Measurements from ENCODE around the gene SIGLECL1.

DNA sequence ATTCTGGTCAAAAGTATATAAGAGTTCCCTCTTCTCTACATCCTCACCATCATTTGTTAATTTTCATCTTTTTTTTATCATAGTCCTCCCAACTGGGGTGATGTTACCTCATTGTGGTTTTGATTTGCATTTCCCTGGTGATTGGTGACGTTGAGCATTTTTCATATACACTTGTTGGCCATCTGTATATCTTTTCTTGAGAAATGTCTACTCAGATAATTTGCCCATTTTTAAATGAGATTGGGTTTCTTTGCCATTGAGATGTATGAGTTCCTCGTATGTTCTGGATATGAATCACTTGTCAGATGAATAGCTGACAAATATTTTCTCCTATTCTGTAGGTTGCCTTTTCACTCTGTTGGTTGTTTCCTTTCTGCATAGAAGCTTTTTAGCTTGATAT is 23.6 kb upstream of the SIGLECL1 start:
- no peak for TF ChIP-seq SMC3 (conservative IDR thresholded peaks at IDR 0.05; ENCODE audit: poor library complexity)
- TF ChIP-seq, protein P1, sequence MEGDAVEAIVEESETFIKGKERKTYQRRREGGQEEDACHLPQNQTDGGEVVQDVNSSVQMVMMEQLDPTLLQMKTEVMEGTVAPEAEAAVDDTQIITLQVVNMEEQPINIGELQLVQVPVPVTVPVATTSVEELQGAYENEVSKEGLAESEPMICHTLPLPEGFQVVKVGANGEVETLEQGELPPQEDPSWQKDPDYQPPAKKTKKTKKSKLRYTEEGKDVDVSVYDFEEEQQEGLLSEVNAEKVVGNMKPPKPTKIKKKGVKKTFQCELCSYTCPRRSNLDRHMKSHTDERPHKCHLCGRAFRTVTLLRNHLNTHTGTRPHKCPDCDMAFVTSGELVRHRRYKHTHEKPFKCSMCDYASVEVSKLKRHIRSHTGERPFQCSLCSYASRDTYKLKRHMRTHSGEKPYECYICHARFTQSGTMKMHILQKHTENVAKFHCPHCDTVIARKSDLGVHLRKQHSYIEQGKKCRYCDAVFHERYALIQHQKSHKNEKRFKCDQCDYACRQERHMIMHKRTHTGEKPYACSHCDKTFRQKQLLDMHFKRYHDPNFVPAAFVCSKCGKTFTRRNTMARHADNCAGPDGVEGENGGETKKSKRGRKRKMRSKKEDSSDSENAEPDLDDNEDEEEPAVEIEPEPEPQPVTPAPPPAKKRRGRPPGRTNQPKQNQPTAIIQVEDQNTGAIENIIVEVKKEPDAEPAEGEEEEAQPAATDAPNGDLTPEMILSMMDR (IDR thresholded peaks at IDR 0.05; ENCODE audit: poor library complexity, severe bottlenecking): no peak
- TF ChIP-seq POLR2AphosphoS5 (IDR thresholded peaks at IDR 0.05): no peak
- no peak for TF ChIP-seq MXI1 (conservative IDR thresholded peaks at IDR 0.05; ENCODE audit: poor library complexity, severe bottlenecking)

Data from neural cell (in vitro differentiated cells).